Naive thymus-derived CD8-positive, alpha-beta T cell (primary cell): Measurements from ENCODE around the gene MAP4. TPM values are rescaled to one million over a fixed set of nuclear protein-coding genes. Genes with fewer than 3 reads are reported as not detected.

Experiments
- ATAC-seq, 2 donors: fragments of 150-1000 bp; cut with Tn5 transposase in 1 of 2; sonication (Bioruptor Pico), chemical (Tn5 transposase) in 1 of 2; 1 replicate in 1 of 2; 2 replicates in 1 of 2; pipeline ENCODE4 v1.10.0; 2021; ENCODE audit warnings: mild to moderate bottlenecking in 2 of 2, moderate library complexity in 2 of 2
- POLR2A ChIA-PET: fragments of 350-600 bp; sonication (Branson Sonifier 250); formaldehyde crosslinking; loops from one replicate; lab custom pipeline; 2021; ENCODE audit warnings: antibody characterized with exemption; lab: Charles Lee
- DNase-seq, 10 donors: peaks; one replicate each; pipeline versions ENCODE4 v3.0.0 to v3.0.0-alpha.2; 2020 to 2022
- H3K27ac Mint-ChIP-seq, 10 donors: one replicate each; pipeline ENCODE4 v1.8.0; 2020 to 2022; ENCODE audit warnings: mild to moderate bottlenecking in 10 of 10, mixed read lengths in 10 of 10, moderate library complexity in 4 of 10, inconsistent platforms in 1 of 10
- H3K27me3 Mint-ChIP-seq, 5 donors: one replicate each; pipeline ENCODE4 v1.8.0; 2021 to 2022; ENCODE audit warnings: mixed read lengths in 5 of 5
- H3K36me3 Mint-ChIP-seq, 3 donors: one replicate each; pipeline ENCODE4 v1.8.0; 2020 to 2022; ENCODE audit warnings: mixed read lengths in 3 of 3, mild to moderate bottlenecking in 2 of 3, inconsistent platforms in 1 of 3
- H3K4me1 Mint-ChIP-seq, 4 donors: one replicate each; pipeline ENCODE4 v1.8.0; 2021 to 2022; ENCODE audit warnings: mixed read lengths in 4 of 4
- H3K4me3 Mint-ChIP-seq, 10 donors: one replicate each; pipeline ENCODE4 v1.8.0; 2020 to 2022; ENCODE audit warnings: mild to moderate bottlenecking in 10 of 10, mixed read lengths in 10 of 10, moderate library complexity in 6 of 10, inconsistent platforms in 1 of 10
- H3K9me3 Mint-ChIP-seq, 9 donors: one replicate each; pipeline ENCODE4 v1.8.0; 2020 to 2022; ENCODE audit warnings: mixed read lengths in 9 of 9, mild to moderate bottlenecking in 3 of 9, inconsistent platforms in 1 of 9, moderate library complexity in 1 of 9
- polyA plus RNA-seq, 3 donors: library from polyadenylated mRNA; unstranded; fragments of 300-500 nt; fragmentation: Illumina TruSeq; gene quantifications; one replicate each; pipeline ENCODE4 v1.2.3, GENCODE V29; 2021
- total RNA-seq, 8 experiments: library from RNA in 2 of 8; stranded (reverse) in 2 of 8; gene quantifications; one replicate each; pipeline ENCODE4 v1.2.3 and lab custom pipeline; 2021 to 2026

MAP4 gene
- total and polyA plus RNA-seq, 5 experiments from 2014 or later, result 17.8 to 56.8 (median 29.5) TPM

DNA sequence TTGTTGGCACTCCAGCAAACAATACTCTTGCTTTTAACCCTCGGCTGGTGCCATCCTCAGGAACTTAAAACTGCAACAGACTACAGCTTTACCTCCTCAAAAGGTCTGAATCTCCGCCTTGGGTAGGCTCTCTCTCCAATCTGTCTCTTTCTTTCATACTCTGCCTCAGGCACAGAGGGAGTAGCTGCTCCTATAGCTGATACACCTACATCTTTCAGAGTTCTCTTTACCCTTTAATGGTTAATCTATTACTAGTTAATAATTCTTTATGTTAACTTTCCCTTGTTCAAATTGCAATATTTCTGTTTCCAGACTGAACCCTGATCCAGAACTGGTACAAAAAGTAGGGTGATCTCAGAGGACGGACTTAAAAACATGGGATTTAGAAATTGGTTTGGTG is 66.2 kb downstream of the MAP4 start:
- POLR2A ChIA-PET, result no interaction called here
- no peak overlapping the region for H3K4me3 Mint-ChIP-seq
- no peaks in the 10 kb centered on the region for H3K9me3 Mint-ChIP-seq
- no peaks in the 10 kb centered on the region for H3K4me1 Mint-ChIP-seq
- H3K36me3 Mint-ChIP-seq, result no peaks in the 10 kb centered on the region
- H3K27ac Mint-ChIP-seq, result no peak overlapping the region
- no peak for DNase-seq
- no peak for ATAC-seq
- no peaks in the 10 kb centered on the region for H3K27me3 Mint-ChIP-seq

DNA sequence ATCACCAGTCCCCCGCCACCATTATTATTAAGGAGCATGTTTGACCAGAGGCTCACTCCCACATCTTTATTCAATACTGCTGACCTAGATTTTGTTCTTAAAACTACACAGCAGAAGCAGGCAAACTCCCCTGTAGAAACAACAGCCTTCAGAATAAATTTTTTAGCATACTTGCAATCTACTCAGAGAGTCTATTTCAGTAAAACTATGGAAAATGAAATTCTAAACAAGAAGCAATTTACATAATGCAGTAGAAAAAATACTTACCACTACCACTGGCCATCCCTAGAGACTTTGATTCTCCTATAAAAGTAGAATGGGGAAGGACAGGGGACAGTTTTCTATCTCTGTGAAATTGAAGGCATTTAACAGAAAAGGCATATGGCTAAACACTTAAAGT is 76.0 kb downstream of the MAP4 start:
- H3K27ac Mint-ChIP-seq, result peak overlapping the region in 1 of 10 donors; percentile 19

DNA sequence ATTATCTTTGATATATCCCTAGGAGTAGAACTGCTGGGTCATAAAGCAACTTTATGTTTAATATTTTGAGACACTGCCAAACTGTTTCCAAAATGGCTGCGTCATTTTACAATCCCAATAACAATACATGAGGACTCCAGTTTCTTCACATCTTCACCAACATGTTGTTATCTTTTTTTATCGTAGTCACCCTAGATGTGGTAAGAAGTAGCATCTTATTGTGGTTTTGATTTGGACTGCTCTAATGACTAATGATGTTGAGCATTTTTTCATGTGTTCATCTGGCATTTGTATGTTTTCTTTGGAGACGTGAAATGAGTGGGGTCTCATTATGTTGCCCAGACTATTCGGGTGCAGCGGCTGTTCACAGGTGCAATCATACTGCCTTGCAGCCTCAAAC is 83.8 kb downstream of the MAP4 start:
- H3K27ac Mint-ChIP-seq, result no peak overlapping the region

More for the DNA sequence above, 76.0 kb downstream of the MAP4 start:
- Mint-ChIP-seq H3K4me1 (peaks cover 0 to 3% (median 2%) of the 10 kb centered on the region in 4 donors), H3K36me3 (peaks cover 0 to 2% (median 0%) of the 10 kb centered on the region in 3 donors), H3K9me3 (no peaks in the 10 kb centered on the region), H3K27me3 (no peaks in the 10 kb centered on the region), H3K4me3 (no peak overlapping the region)
- POLR2A ChIA-PET, result no interaction called here
- ATAC-seq (no peak), DNase-seq (no peak)

DNA sequence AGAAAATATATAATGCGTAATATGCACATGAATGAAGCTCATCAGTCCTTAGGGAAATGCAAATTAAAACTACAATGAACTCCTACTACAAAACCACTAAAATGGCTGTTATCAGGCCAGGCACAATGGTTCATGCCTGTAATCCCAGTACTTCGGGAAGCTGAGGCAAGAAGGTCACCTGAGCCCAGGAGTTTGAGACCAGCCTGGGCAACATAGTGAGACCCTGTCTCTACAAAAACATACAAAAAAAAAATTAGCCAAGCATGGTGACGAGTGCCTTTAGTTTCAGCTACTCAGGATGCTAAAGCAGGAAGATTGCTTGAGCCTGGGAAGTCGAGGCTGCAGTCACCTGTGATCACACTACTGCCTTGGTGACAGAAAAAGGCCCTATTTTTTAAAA is 85.2 kb downstream of the MAP4 start:
- DNase-seq, result no peak
- ATAC-seq, result no peak
- Mint-ChIP-seq H3K4me1 (peaks cover 0 to 2% (median 0%) of the 10 kb centered on the region in 4 donors), H3K27me3 (no peaks in the 10 kb centered on the region), H3K27ac (no peak overlapping the region), H3K4me3 (no peak overlapping the region), H3K36me3 (peaks cover 0 to 26% (median 2%) of the 10 kb centered on the region in 3 donors), H3K9me3 (no peaks in the 10 kb centered on the region)
- POLR2A ChIA-PET, result interaction anchor here (0.7 kb wide), 1 partner anchor 40 kb away, joined by 3 read pairs; no protein-coding TSS in a partner anchor

More for the DNA sequence above, 83.8 kb downstream of the MAP4 start:
- Mint-ChIP-seq H3K36me3 (peaks cover 0 to 17% (median 0%) of the 10 kb centered on the region in 3 donors), H3K4me3 (no peak overlapping the region), H3K9me3 (no peaks in the 10 kb centered on the region), H3K27me3 (no peaks in the 10 kb centered on the region), H3K4me1 (peaks cover 0 to 2% (median 0%) of the 10 kb centered on the region in 4 donors)
- POLR2A ChIA-PET, result no interaction called here
- no peak for ATAC-seq
- DNase-seq, result no peak

DNA sequence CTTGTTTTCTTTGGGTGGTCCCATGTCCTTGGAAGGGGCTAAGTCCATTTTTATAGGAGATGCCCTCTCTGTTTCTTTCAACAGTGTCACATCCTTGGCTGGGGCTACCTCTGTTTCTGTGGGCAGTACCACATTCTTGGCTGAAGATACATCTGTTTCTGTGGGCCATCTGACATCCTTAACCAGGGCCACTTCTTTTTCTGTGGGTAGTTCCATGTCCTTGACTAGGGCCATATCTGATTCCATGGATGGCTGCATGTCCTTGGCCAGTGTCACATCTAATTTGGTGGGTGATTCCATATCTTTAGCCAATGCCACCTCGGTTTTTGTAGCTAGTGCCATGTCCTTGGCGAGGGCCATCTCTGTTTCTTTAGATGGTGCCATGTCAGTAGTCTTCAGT is 99.5 kb downstream of the MAP4 start:
- H3K36me3 Mint-ChIP-seq, result peaks cover 0 to 82% (median 40%) of the 10 kb centered on the region in 3 donors
- H3K27ac Mint-ChIP-seq, result no peak overlapping the region
- H3K4me3 Mint-ChIP-seq, result no peak overlapping the region
- DNase-seq (no peak), ATAC-seq (no peak)
- peaks cover 0 to under 1% (median 0%) of the 10 kb centered on the region in 4 donors for H3K4me1 Mint-ChIP-seq
- POLR2A ChIA-PET, result no interaction called here
- no peaks in the 10 kb centered on the region for H3K27me3 Mint-ChIP-seq
- H3K9me3 Mint-ChIP-seq, result no peaks in the 10 kb centered on the region

DNA sequence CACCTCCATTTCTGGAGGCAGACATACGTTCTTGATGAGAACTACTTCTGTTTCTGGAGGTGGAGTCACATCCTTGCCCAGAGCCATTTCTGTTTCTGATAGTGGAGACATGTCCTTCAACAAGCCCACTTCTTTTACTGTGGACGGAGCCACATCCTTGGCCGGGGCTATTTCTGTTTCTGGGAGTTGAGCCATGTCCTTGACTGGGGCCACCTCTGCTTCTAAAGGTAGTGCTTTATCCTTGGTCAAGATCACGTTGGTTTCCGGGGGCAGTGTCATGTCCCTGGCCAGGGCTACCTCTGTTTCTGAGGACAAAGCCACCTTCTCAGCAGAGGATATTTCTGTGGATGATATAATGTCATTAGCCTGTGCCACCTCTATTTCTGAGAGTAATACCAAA is 100.0 kb downstream of the MAP4 start:
- no peak for ATAC-seq
- POLR2A ChIA-PET, result no interaction called here
- no peak for DNase-seq
- H3K4me3 Mint-ChIP-seq, result no peak overlapping the region
- no peaks in the 10 kb centered on the region for H3K9me3 Mint-ChIP-seq
- peaks cover 0 to 2% (median 0%) of the 10 kb centered on the region in 4 donors for H3K4me1 Mint-ChIP-seq
- no peak overlapping the region for H3K27ac Mint-ChIP-seq
- peaks cover 0 to 82% (median 44%) of the 10 kb centered on the region in 3 donors for H3K36me3 Mint-ChIP-seq
- no peaks in the 10 kb centered on the region for H3K27me3 Mint-ChIP-seq

DNA sequence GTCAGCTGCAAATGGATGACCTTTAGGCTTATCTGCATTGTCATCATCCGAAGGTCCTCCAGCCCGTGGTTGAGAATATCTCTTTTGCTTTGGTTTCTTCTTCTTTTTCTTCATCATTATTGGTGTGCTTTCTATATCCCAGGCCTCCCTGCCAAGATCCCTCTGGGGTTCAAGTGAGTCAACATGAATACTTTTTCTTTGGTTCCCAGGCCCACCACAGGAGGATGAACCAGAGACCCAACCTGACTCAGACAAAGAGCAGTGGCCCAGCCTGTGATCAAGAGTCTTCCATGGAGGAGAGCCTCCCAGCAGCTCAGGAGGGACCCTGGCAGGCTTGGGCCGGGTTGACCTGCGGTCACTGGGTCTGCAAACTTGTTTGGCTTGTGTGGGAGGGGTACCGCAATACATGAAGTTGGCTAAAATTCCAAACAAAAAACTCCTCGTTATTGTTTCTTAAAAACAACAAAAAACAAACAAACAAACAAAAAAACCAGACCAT is 104.2 kb downstream of the MAP4 start:
- no peaks in the 10 kb centered on the region for H3K9me3 Mint-ChIP-seq
- H3K4me3 Mint-ChIP-seq, result no peak overlapping the region
- no peaks in the 10 kb centered on the region for H3K27me3 Mint-ChIP-seq
- peaks cover 0 to 74% (median 57%) of the 10 kb centered on the region in 3 donors for H3K36me3 Mint-ChIP-seq
- ATAC-seq (no peak), DNase-seq (no peak)
- POLR2A ChIA-PET, result no interaction called here
- peaks cover 0 to 2% (median 0%) of the 10 kb centered on the region in 4 donors for H3K4me1 Mint-ChIP-seq
- H3K27ac Mint-ChIP-seq, result no peak overlapping the region

DNA sequence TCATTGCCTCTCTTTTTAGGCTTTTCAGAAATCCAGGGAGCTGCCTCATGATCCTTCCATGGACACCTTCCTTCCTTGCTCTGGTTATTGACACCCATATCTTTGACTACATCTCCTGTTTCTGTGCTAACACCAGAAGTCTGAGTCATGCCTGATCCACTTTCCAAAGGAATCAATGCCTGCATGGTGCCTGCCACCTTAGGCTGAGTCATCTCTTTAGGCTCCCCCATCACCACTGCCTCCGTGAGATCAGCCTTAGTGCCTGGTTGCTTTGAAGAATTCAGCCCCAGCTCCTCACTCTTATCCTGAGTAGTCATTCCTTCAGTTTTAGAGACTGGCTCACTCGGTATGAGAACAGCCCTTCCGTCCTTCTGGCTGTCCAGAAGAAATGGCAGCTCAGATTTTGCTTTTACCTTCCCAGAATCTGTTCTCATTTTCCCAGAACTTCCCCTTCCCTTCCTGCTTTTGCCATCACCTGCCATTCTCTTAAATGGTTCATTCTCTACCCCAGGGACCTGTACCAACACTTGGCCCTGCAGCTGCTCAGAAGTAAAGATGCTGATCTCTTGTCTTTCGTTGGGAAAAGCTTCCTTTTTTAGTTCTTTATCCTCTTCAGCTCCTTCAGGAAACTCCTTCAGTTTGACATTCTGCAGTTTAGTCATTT is 105.3 kb downstream of the MAP4 start:
- H3K4me3 Mint-ChIP-seq, result no peak overlapping the region
- POLR2A ChIA-PET, result no interaction called here
- H3K27me3 Mint-ChIP-seq, result no peaks in the 10 kb centered on the region
- peak overlapping the region in 1 of 10 donors; percentile 68 for H3K27ac Mint-ChIP-seq
- no peaks in the 10 kb centered on the region for H3K9me3 Mint-ChIP-seq
- peaks cover 0 to 65% (median 48%) of the 10 kb centered on the region in 3 donors for H3K36me3 Mint-ChIP-seq
- ATAC-seq, result no peak
- H3K4me1 Mint-ChIP-seq, result peaks cover 0 to 2% (median 0%) of the 10 kb centered on the region in 4 donors
- no peak for DNase-seq

DNA sequence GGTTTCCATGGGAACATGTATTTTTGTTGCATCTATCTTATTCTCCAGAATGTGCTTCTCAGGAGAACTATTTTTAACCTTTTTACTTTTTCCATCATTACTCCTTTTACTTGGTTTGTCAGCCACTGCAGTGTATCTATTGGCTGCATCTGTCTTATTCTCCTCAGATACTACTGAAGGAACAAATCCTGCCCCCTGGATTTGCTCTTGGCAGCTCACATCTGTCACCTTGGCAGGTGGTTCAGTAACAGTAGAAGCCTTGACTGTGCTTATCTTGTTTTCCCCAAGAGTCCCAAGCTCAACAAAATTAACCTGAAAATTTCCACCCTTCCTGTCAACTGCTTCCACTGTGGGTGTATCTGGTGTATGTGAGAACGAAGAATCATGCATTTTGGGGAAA is 106.0 kb downstream of the MAP4 start:
- Mint-ChIP-seq H3K36me3 (peaks cover 0 to 60% (median 44%) of the 10 kb centered on the region in 3 donors), H3K4me1 (peaks cover 0 to 2% (median 0%) of the 10 kb centered on the region in 4 donors), H3K27me3 (no peaks in the 10 kb centered on the region), H3K9me3 (no peaks in the 10 kb centered on the region), H3K4me3 (no peak overlapping the region), H3K27ac (no peak overlapping the region)
- POLR2A ChIA-PET, result no interaction called here
- DNase-seq (no peak), ATAC-seq (no peak)

DNA sequence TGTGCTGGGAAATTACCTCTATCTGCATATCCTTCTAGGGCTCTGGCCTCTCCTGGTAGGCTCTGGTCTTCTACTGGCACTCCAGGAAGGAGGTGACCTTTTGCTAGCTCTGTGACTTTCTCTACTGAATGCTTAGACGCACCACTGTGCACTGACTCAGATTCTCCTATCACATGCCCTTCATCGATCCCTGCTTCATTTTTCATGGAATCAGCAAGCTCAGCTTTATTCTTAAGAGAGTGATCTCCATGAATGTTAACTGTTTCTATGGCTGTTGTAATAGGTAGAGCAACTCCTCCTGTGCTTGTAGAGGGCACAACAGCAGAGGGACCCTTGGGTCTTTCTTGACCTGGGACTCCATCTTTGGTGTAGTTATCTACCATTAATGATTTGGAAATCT is 106.6 kb downstream of the MAP4 start:
- DNase-seq (no peak), ATAC-seq (no peak)
- H3K27ac Mint-ChIP-seq, result no peak overlapping the region
- H3K4me3 Mint-ChIP-seq, result no peak overlapping the region
- no peaks in the 10 kb centered on the region for H3K9me3 Mint-ChIP-seq
- H3K36me3 Mint-ChIP-seq, result peaks cover 0 to 60% (median 40%) of the 10 kb centered on the region in 3 donors
- H3K4me1 Mint-ChIP-seq, result peaks cover 0 to 2% (median 0%) of the 10 kb centered on the region in 4 donors
- POLR2A ChIA-PET, result no interaction called here
- no peaks in the 10 kb centered on the region for H3K27me3 Mint-ChIP-seq

DNA sequence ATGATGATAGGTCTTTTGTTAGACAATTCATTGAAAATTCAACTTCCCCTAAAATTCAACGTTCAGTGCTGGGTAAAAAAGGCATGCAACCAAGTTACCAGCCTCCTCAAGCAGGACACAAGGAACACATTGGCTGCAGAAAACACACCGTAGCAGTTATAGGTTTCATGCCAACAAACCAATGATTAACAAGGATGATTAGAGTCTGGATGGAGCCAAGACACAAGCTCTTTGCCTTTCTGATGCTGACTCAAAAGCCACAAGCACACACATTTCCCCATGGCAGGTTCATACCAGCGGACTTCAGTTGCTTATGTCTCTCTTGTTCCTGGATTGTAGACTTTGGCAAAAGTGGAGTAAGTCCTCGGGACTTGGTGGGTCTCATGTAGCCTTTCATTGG is 107.5 kb downstream of the MAP4 start:
- no peak for ATAC-seq
- H3K27ac Mint-ChIP-seq, result no peak overlapping the region
- no peak for DNase-seq
- peaks cover 0 to 51% (median 36%) of the 10 kb centered on the region in 3 donors for H3K36me3 Mint-ChIP-seq
- POLR2A ChIA-PET, result no interaction called here
- H3K9me3 Mint-ChIP-seq, result no peaks in the 10 kb centered on the region
- H3K4me3 Mint-ChIP-seq, result no peak overlapping the region
- H3K4me1 Mint-ChIP-seq, result peaks cover 0 to 2% (median 0%) of the 10 kb centered on the region in 4 donors
- no peaks in the 10 kb centered on the region for H3K27me3 Mint-ChIP-seq

DNA sequence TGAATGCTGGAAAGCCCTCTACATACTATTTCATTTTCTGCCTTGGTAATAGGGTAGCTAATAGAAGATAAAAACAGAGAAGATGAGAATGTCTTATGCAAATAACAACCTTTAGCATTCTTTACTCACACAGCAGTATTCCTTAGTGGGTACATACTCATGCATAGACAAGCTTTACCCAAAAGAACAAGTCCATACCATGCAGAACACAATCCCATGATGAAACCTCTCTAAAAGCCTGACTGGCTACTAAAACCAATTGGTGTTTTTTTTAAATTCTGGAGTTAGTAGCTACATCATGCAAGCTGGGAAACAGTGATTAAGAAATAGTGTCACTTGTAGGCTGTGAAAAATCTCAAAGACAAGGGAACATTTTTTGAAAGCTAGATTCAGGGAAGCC is 108.4 kb downstream of the MAP4 start:
- POLR2A ChIA-PET, result no interaction called here

DNA sequence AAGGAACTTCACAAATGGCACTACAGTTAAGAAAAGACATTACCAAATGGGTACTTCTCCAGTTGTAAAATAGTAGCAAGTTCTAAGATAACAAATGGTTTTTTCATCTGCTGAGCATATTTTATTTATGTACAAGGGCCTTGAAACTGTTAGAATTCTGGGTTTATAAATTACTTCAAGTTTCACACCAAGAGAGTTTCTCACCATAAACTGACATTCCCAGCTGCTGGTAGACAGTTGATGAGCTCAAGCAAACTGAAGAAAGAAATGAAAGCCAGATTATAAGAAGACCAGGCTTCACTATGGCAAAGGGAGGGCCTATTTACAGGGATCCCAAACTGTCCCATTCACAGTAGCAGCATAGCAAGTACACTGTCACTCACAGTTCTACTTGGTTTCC is 113.5 kb downstream of the MAP4 start:
- Mint-ChIP-seq H3K9me3 (no peaks in the 10 kb centered on the region), H3K27ac (no peak overlapping the region), H3K27me3 (no peaks in the 10 kb centered on the region), H3K4me3 (no peak overlapping the region), H3K36me3 (peaks cover 0 to 14% (median 14%) of the 10 kb centered on the region in 3 donors), H3K4me1 (peaks cover 0 to 19% (median 12%) of the 10 kb centered on the region in 4 donors)
- DNase-seq, result no peak
- POLR2A ChIA-PET, result no interaction called here
- no peak for ATAC-seq

More for the DNA sequence above, 108.4 kb downstream of the MAP4 start:
- H3K36me3 Mint-ChIP-seq, result peaks cover 0 to 51% (median 37%) of the 10 kb centered on the region in 3 donors
- no peak overlapping the region for H3K4me3 Mint-ChIP-seq
- no peaks in the 10 kb centered on the region for H3K27me3 Mint-ChIP-seq
- DNase-seq (no peak), ATAC-seq (no peak)
- no peaks in the 10 kb centered on the region for H3K9me3 Mint-ChIP-seq
- peaks cover 0 to 2% (median 0%) of the 10 kb centered on the region in 4 donors for H3K4me1 Mint-ChIP-seq
- no peak overlapping the region for H3K27ac Mint-ChIP-seq
